ENCODE results near the gene GIPC3. TPM values are rescaled to one million over a fixed set of nuclear protein-coding genes. Genes with fewer than 3 reads are reported as not detected.

Gene GIPC3
- total RNA-seq, 1 experiment from 2014 or later: not detected

GRCh38 chr19:3591876-3592613, 6.8 kb downstream of the GIPC3 start:
- CTCF ChIA-PET: interaction anchor here (0.6 to 1.0 kb wide), 3 partner anchors 10 to 396 kb away, joined by 3 to 4 read pairs (median 3); no protein-coding TSS in a partner anchor
- POLR2A ChIA-PET: interaction anchor here (0.5 to 2.4 kb wide), 6 partner anchors 12 to 393 kb away, joined by 3 to 12 read pairs (median 3); partner anchors contain the start of genes DAPK3, EEF2 and HMG20B
- Mint-ChIP-seq H3K36me3 (ENCODE audit: insufficient read depth, unreplicated experiment) (no peaks in the 10 kb centered on the region), H3K27ac (ENCODE audit: low read depth, unreplicated experiment) (no peak overlapping the region), H3K9me3 (ENCODE audit: unreplicated experiment) (no peaks in the 10 kb centered on the region), H3K4me3 (ENCODE audit: unreplicated experiment) (no peak overlapping the region), H3K4me1 (ENCODE audit: insufficient read depth, unreplicated experiment) (no peaks in the 10 kb centered on the region), H3K27me3 (ENCODE audit: insufficient read depth, unreplicated experiment) (no peaks in the 10 kb centered on the region)
- intact Hi-C loops (cut with micrococcal nuclease): no loop called here
- DNase-seq (ENCODE audit: unreplicated experiment): no peak
- TF ChIP-seq, protein P1, sequence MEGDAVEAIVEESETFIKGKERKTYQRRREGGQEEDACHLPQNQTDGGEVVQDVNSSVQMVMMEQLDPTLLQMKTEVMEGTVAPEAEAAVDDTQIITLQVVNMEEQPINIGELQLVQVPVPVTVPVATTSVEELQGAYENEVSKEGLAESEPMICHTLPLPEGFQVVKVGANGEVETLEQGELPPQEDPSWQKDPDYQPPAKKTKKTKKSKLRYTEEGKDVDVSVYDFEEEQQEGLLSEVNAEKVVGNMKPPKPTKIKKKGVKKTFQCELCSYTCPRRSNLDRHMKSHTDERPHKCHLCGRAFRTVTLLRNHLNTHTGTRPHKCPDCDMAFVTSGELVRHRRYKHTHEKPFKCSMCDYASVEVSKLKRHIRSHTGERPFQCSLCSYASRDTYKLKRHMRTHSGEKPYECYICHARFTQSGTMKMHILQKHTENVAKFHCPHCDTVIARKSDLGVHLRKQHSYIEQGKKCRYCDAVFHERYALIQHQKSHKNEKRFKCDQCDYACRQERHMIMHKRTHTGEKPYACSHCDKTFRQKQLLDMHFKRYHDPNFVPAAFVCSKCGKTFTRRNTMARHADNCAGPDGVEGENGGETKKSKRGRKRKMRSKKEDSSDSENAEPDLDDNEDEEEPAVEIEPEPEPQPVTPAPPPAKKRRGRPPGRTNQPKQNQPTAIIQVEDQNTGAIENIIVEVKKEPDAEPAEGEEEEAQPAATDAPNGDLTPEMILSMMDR (IDR thresholded peaks at IDR 0.05; ENCODE audit: unreplicated experiment): no peak
- BruUV-seq (replicated peaks): no TSS peak

DNA sequence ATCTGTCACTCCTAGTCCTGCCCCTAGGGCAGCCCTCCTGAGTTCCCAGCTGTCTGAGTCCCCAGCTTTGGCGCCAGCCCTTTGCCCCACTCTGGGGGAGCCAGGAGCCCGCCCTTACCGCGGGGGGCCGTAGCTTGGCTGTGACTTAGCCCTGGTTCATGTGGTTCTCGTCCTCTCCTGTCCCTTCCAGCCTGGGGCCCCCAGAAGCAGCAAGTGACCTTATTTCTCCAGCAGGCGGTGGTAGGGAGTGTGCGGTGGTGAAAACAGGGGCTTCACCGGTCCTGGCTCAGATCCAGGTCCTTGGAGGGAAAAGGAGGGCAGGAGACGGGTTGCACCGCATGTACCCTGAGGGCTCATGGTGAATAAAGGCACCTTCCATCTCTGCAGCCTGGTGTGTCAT, 7.9 kb downstream of the GIPC3 start:
- Mint-ChIP-seq H3K9me3 (ENCODE audit: unreplicated experiment) (no peaks in the 10 kb centered on the region), H3K27ac (ENCODE audit: low read depth, unreplicated experiment) (no peak overlapping the region), H3K4me1 (ENCODE audit: insufficient read depth, unreplicated experiment) (no peaks in the 10 kb centered on the region), H3K27me3 (ENCODE audit: insufficient read depth, unreplicated experiment) (no peaks in the 10 kb centered on the region), H3K36me3 (ENCODE audit: insufficient read depth, unreplicated experiment) (no peaks in the 10 kb centered on the region), H3K4me3 (ENCODE audit: unreplicated experiment) (no peak overlapping the region)
- no peak for DNase-seq (ENCODE audit: unreplicated experiment)
- TF ChIP-seq, protein P1 (IDR thresholded peaks at IDR 0.05; ENCODE audit: unreplicated experiment): no peak
- BruUV-seq (replicated peaks): no TSS peak
- intact Hi-C loops (cut with micrococcal nuclease): no loop called here
- POLR2A ChIA-PET: no interaction called here
- CTCF ChIA-PET: interaction anchor here (0.6 kb wide), 1 partner anchor 26 kb away, joined by 3 read pairs; no protein-coding TSS in a partner anchor

DNA sequence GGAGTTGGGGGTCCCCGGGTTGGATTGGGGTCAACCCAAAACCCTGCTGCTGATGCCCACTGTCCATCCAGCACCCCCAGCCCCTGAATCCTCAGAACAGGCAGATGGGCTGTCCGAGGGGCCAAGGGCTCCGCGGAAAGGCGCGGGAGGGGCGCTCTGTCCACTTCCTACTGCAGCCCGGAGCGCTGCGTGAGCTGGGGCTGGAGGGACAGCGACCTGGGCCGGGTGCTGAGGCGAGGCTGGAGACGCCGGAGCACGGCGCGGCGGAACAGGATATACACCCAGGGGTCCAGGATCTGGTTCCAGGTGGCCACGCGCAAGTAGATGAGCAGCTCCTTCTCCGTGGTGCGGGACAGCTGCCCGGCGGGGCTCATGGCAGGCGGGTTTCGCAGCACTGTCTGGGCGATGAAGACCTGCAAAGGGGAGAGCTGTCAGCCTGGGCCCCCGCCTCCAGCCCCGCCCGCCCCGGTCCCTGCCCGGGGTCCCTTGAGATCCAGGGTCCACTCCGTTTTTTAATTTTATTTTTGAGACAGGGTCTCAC, 10.3 kb downstream of the GIPC3 start:
- no peak overlapping the region for H3K27ac Mint-ChIP-seq (ENCODE audit: low read depth, unreplicated experiment)
- no peaks in the 10 kb centered on the region for H3K27me3 Mint-ChIP-seq (ENCODE audit: insufficient read depth, unreplicated experiment)
- no peak overlapping the region for H3K4me3 Mint-ChIP-seq (ENCODE audit: unreplicated experiment)
- ChIA-PET POLR2A (no interaction called here), CTCF (interaction anchor here (0.5 to 0.6 kb wide), 2 partner anchors 28 to 97 kb away, joined by 3 read pairs; no protein-coding TSS in a partner anchor)
- no TSS peak for BruUV-seq (replicated peaks)
- no peaks in the 10 kb centered on the region for H3K9me3 Mint-ChIP-seq (ENCODE audit: unreplicated experiment)
- no peaks in the 10 kb centered on the region for H3K4me1 Mint-ChIP-seq (ENCODE audit: insufficient read depth, unreplicated experiment)
- TF ChIP-seq, protein P1 (IDR thresholded peaks at IDR 0.05; ENCODE audit: unreplicated experiment): no peak
- intact Hi-C loops (cut with micrococcal nuclease): no loop called here
- H3K36me3 Mint-ChIP-seq (ENCODE audit: insufficient read depth, unreplicated experiment): no peaks in the 10 kb centered on the region
- no peak for DNase-seq (ENCODE audit: unreplicated experiment)

DNA sequence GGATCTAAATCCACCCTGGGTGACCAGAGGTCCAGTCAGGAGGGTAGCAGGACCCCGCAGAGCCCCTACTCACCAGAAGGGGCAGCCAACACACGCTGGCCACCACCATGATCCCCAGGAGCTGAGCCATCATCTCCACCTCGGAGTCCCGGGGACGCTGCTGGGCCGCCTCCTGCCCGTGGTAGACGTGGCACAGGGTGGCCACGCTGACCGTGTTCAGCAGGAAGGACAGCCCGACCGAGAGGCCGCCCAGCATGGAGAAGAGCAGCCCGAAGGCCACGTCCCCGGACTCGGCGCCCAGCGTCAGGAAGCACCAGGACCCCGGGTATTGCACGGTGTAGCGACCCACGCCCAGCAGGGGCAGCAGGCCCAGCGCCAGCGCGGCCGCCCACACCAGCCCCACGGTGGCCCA, 14.5 kb downstream of the GIPC3 start:
- no peaks in the 10 kb centered on the region for H3K36me3 Mint-ChIP-seq (ENCODE audit: insufficient read depth, unreplicated experiment)
- H3K9me3 Mint-ChIP-seq (ENCODE audit: unreplicated experiment): no peaks in the 10 kb centered on the region
- H3K4me1 Mint-ChIP-seq (ENCODE audit: insufficient read depth, unreplicated experiment): no peaks in the 10 kb centered on the region
- H3K27me3 Mint-ChIP-seq (ENCODE audit: insufficient read depth, unreplicated experiment): no peaks in the 10 kb centered on the region
- ChIA-PET CTCF (interaction anchor here (0.6 kb wide), 1 partner anchor 17 kb away, joined by 3 read pairs; no protein-coding TSS in a partner anchor), POLR2A (no interaction called here)
- no peak overlapping the region for H3K4me3 Mint-ChIP-seq (ENCODE audit: unreplicated experiment)
- TF ChIP-seq, protein P1 (IDR thresholded peaks at IDR 0.05; ENCODE audit: unreplicated experiment): no peak
- DNase-seq (ENCODE audit: unreplicated experiment): no peak
- no TSS peak for BruUV-seq (replicated peaks)
- intact Hi-C loops (cut with micrococcal nuclease): no loop called here
- H3K27ac Mint-ChIP-seq (ENCODE audit: low read depth, unreplicated experiment): no peak overlapping the region

Data from MCF 10A (cell line).